CD8-positive, alpha-beta memory T cell (primary cell): Measurements from ENCODE around the gene ZC3H8. TPM values are rescaled to one million over a fixed set of nuclear protein-coding genes. Genes with fewer than 3 reads are reported as not detected.
"Not testable (repeated sequence)": the region's sequence is repeated elsewhere in the genome, so short reads cannot be mapped to it uniquely, and the experiment has no call there.

ENCODE experiments used
- CTCF ChIA-PET: fragments of 350-600 bp; sonication (Branson Sonifier 250); formaldehyde crosslinking; loops from one replicate; lab custom pipeline; 2021; ENCODE audit warnings: antibody characterized with exemption; lab: Charles Lee
- POLR2A ChIA-PET: fragments of 350-600 bp; sonication (Branson Sonifier 250); formaldehyde crosslinking; loops from one replicate; lab custom pipeline; 2021; ENCODE audit warnings: antibody characterized with exemption; lab: Charles Lee
- DNase-seq, 5 donors: peaks; one replicate each; pipeline versions ENCODE4 v3.0.0 to v3.0.0-alpha.2; 2020 to 2022; ENCODE audit warnings: mixed read lengths in 1 of 5
- H3K27ac ChIP-seq: one replicate; pipeline ENCODE4 v1.7.0; 2013; ENCODE audit warnings: low read depth, mild to moderate bottlenecking, low read length, moderate library complexity
- H3K27me3 ChIP-seq: 2 replicates; pipeline ENCODE4 v1.7.0; 2013; ENCODE audit warnings: low read length, mild to moderate bottlenecking; ENCODE audit not compliant: insufficient read depth, poor library complexity, severe bottlenecking
- H3K36me3 ChIP-seq: 2 replicates; pipeline ENCODE4 v1.7.0; 2013; ENCODE audit warnings: mild to moderate bottlenecking, low read length, moderate library complexity; ENCODE audit not compliant: insufficient read depth
- H3K4me1 ChIP-seq: 2 replicates; pipeline ENCODE4 v1.7.0; 2013; ENCODE audit warnings: mild to moderate bottlenecking, low read length, moderate library complexity; ENCODE audit not compliant: insufficient read depth
- H3K4me3 ChIP-seq: 2 replicates; pipeline ENCODE4 v1.7.0; 2013; ENCODE audit warnings: mild to moderate bottlenecking, low read length
- H3K9me3 ChIP-seq: 2 replicates; pipeline ENCODE4 v1.7.0; 2013; ENCODE audit warnings: mild to moderate bottlenecking, low read length
- H3K27ac Mint-ChIP-seq, 8 donors: one replicate each; pipeline ENCODE4 v1.8.0; 2020 to 2021; ENCODE audit warnings: mixed read lengths in 8 of 8, mild to moderate bottlenecking in 6 of 8, inconsistent platforms in 3 of 8, moderate library complexity in 3 of 8
- H3K27me3 Mint-ChIP-seq, 2 donors: one replicate each; pipeline ENCODE4 v1.8.0; 2020 to 2021; ENCODE audit warnings: mixed read lengths in 2 of 2, mild to moderate bottlenecking in 1 of 2, moderate library complexity in 1 of 2
- H3K36me3 Mint-ChIP-seq, 3 donors: one replicate each; pipeline ENCODE4 v1.8.0; 2020 to 2021; ENCODE audit warnings: mixed read lengths in 3 of 3, inconsistent platforms in 1 of 3, mild to moderate bottlenecking in 1 of 3
- H3K4me1 Mint-ChIP-seq, 3 donors: one replicate each; pipeline ENCODE4 v1.8.0; 2020 to 2021; ENCODE audit warnings: mixed read lengths in 3 of 3, inconsistent platforms in 1 of 3, mild to moderate bottlenecking in 1 of 3
- H3K4me3 Mint-ChIP-seq, 7 donors: one replicate each; pipeline ENCODE4 v1.8.0; 2020 to 2021; ENCODE audit warnings: mixed read lengths in 7 of 7, mild to moderate bottlenecking in 6 of 7, moderate library complexity in 4 of 7, inconsistent platforms in 2 of 7
- H3K9me3 Mint-ChIP-seq, 5 donors: one replicate each; pipeline ENCODE4 v1.8.0; 2020 to 2022; ENCODE audit warnings: mixed read lengths in 5 of 5, mild to moderate bottlenecking in 3 of 5, moderate library complexity in 2 of 5, inconsistent platforms in 1 of 5
- polyA plus RNA-seq: library from polyadenylated mRNA; unstranded; fragments of 300-500 nt; fragmentation: Illumina TruSeq; gene quantifications from one replicate; pipeline ENCODE4 v1.2.3, GENCODE V29; 2021
- total RNA-seq, 2 experiments: library from RNA; stranded (reverse); gene quantifications; one replicate each; pipeline ENCODE4 v1.2.3, GENCODE V29; 2021

Gene ZC3H8
- total and polyA plus RNA-seq, 3 experiments from 2014 or later = 13.4 to 32.0 (median 29.7) TPM

- Mint-ChIP-seq H3K36me3 (peaks cover 0 to 45% (median 4%) of the 10 kb centered on the region in 3 donors), H3K4me3 (no peak overlapping the region), H3K27ac (peak overlapping the region in 2 of 8 donors; percentile 40 to 61), H3K27me3 (no peaks in the 10 kb centered on the region), H3K4me1 (peaks cover 10 to 30% (median 23%) of the 10 kb centered on the region in 3 donors), H3K9me3 (no peaks in the 10 kb centered on the region)
- Histone ChIP-seq H3K36me3 (peaks cover 4% of the 10 kb centered on the region), H3K4me3 (no peak overlapping the region), H3K4me1 (peaks cover 19% of the 10 kb centered on the region), H3K9me3 (no peaks in the 10 kb centered on the region), H3K27ac (no peak overlapping the region), H3K27me3 (no peaks in the 10 kb centered on the region)
- ChIA-PET CTCF (no interaction called here), POLR2A (no interaction called here)
- no peak for DNase-seq
These were observed 15.0 kb downstream of the ZC3H8 start for GRCh38 chr2:112239862-112240261.

GRCh38 chr2:112230371-112230770 is 24.5 kb downstream of the ZC3H8 start:
- no peaks in the 10 kb centered on the region for H3K4me1 ChIP-seq
- no peak overlapping the region for H3K27ac ChIP-seq
- POLR2A ChIA-PET = no interaction called here
- Mint-ChIP-seq H3K36me3 (peaks cover 0 to 51% (median 15%) of the 10 kb centered on the region in 3 donors), H3K27ac (no peak overlapping the region), H3K4me3 (no peak overlapping the region), H3K27me3 (no peaks in the 10 kb centered on the region), H3K9me3 (no peaks in the 10 kb centered on the region), H3K4me1 (peaks cover 0 to 4% (median 3%) of the 10 kb centered on the region in 3 donors)
- no peaks in the 10 kb centered on the region for H3K9me3 ChIP-seq
- no peaks in the 10 kb centered on the region for H3K36me3 ChIP-seq
- no peak overlapping the region for H3K4me3 ChIP-seq
- H3K27me3 ChIP-seq = no peaks in the 10 kb centered on the region
- no peak for DNase-seq
- CTCF ChIA-PET = no interaction called here

GRCh38 chr2:112229348-112229747 is 25.5 kb downstream of the ZC3H8 start:
- H3K27ac ChIP-seq = no peak overlapping the region
- no peak overlapping the region for H3K4me3 ChIP-seq
- no peaks in the 10 kb centered on the region for H3K4me1 ChIP-seq
- peak overlapping the region in 3 of 8 donors; percentile 30 to 39 (median 33) for H3K27ac Mint-ChIP-seq
- H3K27me3 Mint-ChIP-seq = no peaks in the 10 kb centered on the region
- no peak for DNase-seq
- no peak overlapping the region for H3K4me3 Mint-ChIP-seq
- H3K9me3 Mint-ChIP-seq = no peaks in the 10 kb centered on the region
- H3K27me3 ChIP-seq = no peaks in the 10 kb centered on the region
- H3K36me3 ChIP-seq = no peaks in the 10 kb centered on the region
- peaks cover 2 to 53% (median 19%) of the 10 kb centered on the region in 3 donors for H3K36me3 Mint-ChIP-seq
- H3K9me3 ChIP-seq = no peaks in the 10 kb centered on the region
- ChIA-PET CTCF (no interaction called here), POLR2A (no interaction called here)
- H3K4me1 Mint-ChIP-seq = peaks cover 0 to 4% (median 3%) of the 10 kb centered on the region in 3 donors

GRCh38 chr2:112220831-112221230 is 34.0 kb downstream of the ZC3H8 start:
- DNase-seq = no peak
- Mint-ChIP-seq H3K9me3 (peaks cover 4 to 17% (median 7%) of the 10 kb centered on the region in 5 donors), H3K4me3 (no peak overlapping the region), H3K36me3 (peaks cover 26 to 36% (median 32%) of the 10 kb centered on the region in 3 donors), H3K27ac (no peak overlapping the region), H3K4me1 (peaks cover 0 to 2% (median 0%) of the 10 kb centered on the region in 3 donors), H3K27me3 (no peaks in the 10 kb centered on the region)
- ChIA-PET POLR2A (no interaction called here), CTCF (no interaction called here)
- Histone ChIP-seq H3K36me3 (no peaks in the 10 kb centered on the region), H3K4me1 (no peaks in the 10 kb centered on the region), H3K4me3 (no peak overlapping the region), H3K27ac (no peak overlapping the region), H3K9me3 (no peaks in the 10 kb centered on the region), H3K27me3 (no peaks in the 10 kb centered on the region)

GRCh38 chr2:112220186-112220585 is 34.7 kb downstream of the ZC3H8 start:
- POLR2A ChIA-PET = no interaction called here
- Mint-ChIP-seq H3K36me3 (peaks cover 26 to 38% (median 32%) of the 10 kb centered on the region in 3 donors), H3K4me3 (no peak overlapping the region), H3K4me1 (peaks cover 0 to 2% (median 0%) of the 10 kb centered on the region in 3 donors), H3K27me3 (no peaks in the 10 kb centered on the region), H3K27ac (no peak overlapping the region), H3K9me3 (peaks cover 4 to 17% (median 7%) of the 10 kb centered on the region in 5 donors)
- no peak for DNase-seq
- CTCF ChIA-PET = no interaction called here
- no peaks in the 10 kb centered on the region for H3K4me1 ChIP-seq
- no peaks in the 10 kb centered on the region for H3K9me3 ChIP-seq
- no peaks in the 10 kb centered on the region for H3K36me3 ChIP-seq
- H3K4me3 ChIP-seq = no peak overlapping the region
- H3K27me3 ChIP-seq = no peaks in the 10 kb centered on the region
- H3K27ac ChIP-seq = no peak overlapping the region

- Mint-ChIP-seq H3K9me3 (peaks cover 4 to 17% (median 7%) of the 10 kb centered on the region in 5 donors), H3K4me3 (no peak overlapping the region), H3K27ac (no peak overlapping the region), H3K36me3 (peaks cover 26 to 38% (median 36%) of the 10 kb centered on the region in 3 donors), H3K4me1 (peaks cover 0 to 2% (median 0%) of the 10 kb centered on the region in 3 donors), H3K27me3 (no peaks in the 10 kb centered on the region)
- CTCF ChIA-PET = no interaction called here
- H3K36me3 ChIP-seq = no peaks in the 10 kb centered on the region
- no peaks in the 10 kb centered on the region for H3K27me3 ChIP-seq
- H3K27ac ChIP-seq = no peak overlapping the region
- no peak overlapping the region for H3K4me3 ChIP-seq
- no peak for DNase-seq
- H3K9me3 ChIP-seq = no peaks in the 10 kb centered on the region
- H3K4me1 ChIP-seq = no peaks in the 10 kb centered on the region
- POLR2A ChIA-PET = no interaction called here
These were observed 37.0 kb downstream of the ZC3H8 start for GRCh38 chr2:112217854-112218253.

GRCh38 chr2:112216167-112216566 is 38.7 kb downstream of the ZC3H8 start:
- no peaks in the 10 kb centered on the region for H3K9me3 ChIP-seq
- ChIA-PET CTCF (no interaction called here), POLR2A (no interaction called here)
- H3K27ac ChIP-seq = no peak overlapping the region
- H3K27ac Mint-ChIP-seq = peak overlapping the region in 2 of 8 donors; percentile 9 to 83
- peaks cover 4 to 9% (median 5%) of the 10 kb centered on the region in 5 donors for H3K9me3 Mint-ChIP-seq
- no peaks in the 10 kb centered on the region for H3K36me3 ChIP-seq
- no peaks in the 10 kb centered on the region for H3K27me3 ChIP-seq
- H3K4me3 ChIP-seq = no peak overlapping the region
- peaks cover 0 to 2% (median 0%) of the 10 kb centered on the region in 3 donors for H3K4me1 Mint-ChIP-seq
- no peak overlapping the region for H3K4me3 Mint-ChIP-seq
- no peaks in the 10 kb centered on the region for H3K4me1 ChIP-seq
- no peak for DNase-seq
- peaks cover 26 to 32% (median 30%) of the 10 kb centered on the region in 3 donors for H3K36me3 Mint-ChIP-seq
- H3K27me3 Mint-ChIP-seq = no peaks in the 10 kb centered on the region

GRCh38 chr2:112207905-112208304 is 46.9 kb downstream of the ZC3H8 start:
- H3K27ac ChIP-seq, H3K27ac Mint-ChIP-seq, H3K4me1 Mint-ChIP-seq, H3K36me3 ChIP-seq, H3K9me3 ChIP-seq, H3K4me1 ChIP-seq, POLR2A ChIA-PET, H3K4me3 Mint-ChIP-seq, CTCF ChIA-PET, H3K4me3 ChIP-seq, DNase-seq, H3K27me3 ChIP-seq, H3K27me3 Mint-ChIP-seq: not testable (repeated sequence)
- Mint-ChIP-seq H3K36me3 (peaks cover 11 to 22% (median 11%) of the 10 kb centered on the region in 3 donors), H3K9me3 (peaks cover 14 to 23% (median 22%) of the 10 kb centered on the region in 5 donors)
